GM08714 (cell line): ENCODE measurements around the gene SHROOM4.

ENCODE experiments used
- H3K4me3 ChIP-seq: fragments of 200-500 bp; sonication (Bioruptor generic); 2 replicates; pipeline ENCODE4 v1.5.1; 2014; ENCODE audit warnings: mild to moderate bottlenecking, low read length, inconsistent platforms
- ZNF274 ChIP-seq: IDR thresholded peaks from 2 replicates; pipeline ENCODE4 v1.6.1; 2012; ENCODE audit warnings: mild to moderate bottlenecking, low read depth, low read length

SHROOM4 gene

DNA sequence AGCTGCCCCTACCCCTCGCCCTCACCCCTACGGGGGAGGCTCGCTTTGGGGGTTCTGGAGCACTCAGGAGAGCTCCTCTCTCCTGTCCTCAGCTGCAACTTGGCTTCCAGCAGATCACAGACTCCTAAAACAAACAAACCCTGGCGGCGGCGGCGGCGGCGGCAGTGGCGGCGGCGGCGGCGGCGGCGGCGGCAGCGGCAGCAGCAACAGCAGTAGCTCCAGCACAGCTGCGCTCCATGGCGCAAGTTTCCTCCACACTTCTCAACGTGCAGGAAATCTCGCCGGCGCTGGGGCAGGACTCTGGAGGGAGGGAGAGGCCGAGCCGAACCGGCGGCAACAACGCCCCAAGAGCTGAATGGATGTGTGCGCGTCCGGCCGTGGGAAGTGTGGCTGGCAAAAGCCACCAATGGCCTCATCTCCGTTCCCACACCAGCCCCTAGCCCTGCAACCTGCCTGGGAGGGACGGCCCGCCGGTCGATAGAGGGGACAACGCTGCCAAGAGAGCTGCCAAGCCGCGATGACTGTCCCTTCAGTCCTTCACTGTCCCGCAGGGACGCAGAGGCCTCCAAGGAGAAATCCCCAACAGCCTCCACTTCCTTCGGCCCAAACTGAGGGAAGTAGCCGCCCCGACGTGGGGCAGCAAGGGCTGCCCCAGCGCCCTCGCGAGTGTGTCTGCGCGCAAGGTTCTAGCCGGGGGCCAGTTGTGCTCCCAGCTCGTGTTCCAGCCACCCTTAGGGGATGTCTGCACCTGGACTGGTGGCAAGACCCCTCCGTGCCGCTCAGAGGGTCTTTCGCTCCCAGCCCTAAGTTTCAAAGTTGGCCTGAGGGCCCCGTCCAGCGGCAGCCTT lies 775 bp downstream of the SHROOM4 start:
- no peak overlapping the region for H3K4me3 ChIP-seq
- no peak for TF ChIP-seq ZNF274

DNA sequence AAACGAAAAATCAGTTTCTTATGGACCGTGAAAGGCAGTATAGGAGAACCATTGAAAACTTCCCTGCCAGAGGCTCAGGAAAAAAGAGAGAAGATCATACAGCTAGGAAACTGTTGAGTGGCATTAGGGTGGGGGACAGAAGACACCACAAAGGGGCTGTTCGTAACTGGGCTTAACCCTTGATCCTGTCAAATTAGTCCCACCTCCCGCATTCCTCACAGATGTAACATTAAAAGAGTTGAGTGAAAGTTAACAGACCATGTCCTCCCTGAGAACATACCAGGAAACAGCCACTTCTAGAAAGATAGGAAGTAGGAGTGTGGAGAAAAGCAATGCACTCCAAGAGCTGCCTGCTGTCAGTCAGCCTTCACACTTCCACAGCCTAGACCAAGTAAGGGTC lies 8.7 kb downstream of the SHROOM4 start:
- TF ChIP-seq ZNF274: no peak
- H3K4me3 ChIP-seq: no peak overlapping the region

GRCh38 chrX:50801135-50801534 lies 12.9 kb downstream of the SHROOM4 start:
- no peak for TF ChIP-seq ZNF274
- no peak overlapping the region for H3K4me3 ChIP-seq

DNA sequence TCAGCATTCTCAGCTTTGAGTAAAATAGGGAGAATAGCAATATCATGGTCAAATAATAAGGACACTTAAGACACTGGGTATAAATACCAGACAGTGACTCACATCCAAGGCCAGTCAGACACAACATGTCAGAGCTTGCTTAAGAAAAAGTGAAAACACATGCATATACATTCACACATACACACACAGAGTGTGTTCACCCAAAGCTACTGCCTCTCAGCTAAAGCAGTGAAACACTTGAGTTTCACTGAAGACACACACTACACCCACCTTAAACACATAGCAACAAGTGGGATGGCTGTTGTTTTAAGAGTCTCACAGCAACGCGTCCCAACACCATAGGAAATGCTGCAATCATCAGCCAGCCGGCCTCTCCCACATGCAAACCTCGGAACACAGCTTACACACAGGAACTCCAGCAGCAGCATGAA lies 14.4 kb downstream of the SHROOM4 start:
- no peak for TF ChIP-seq ZNF274
- no peak overlapping the region for H3K4me3 ChIP-seq

DNA sequence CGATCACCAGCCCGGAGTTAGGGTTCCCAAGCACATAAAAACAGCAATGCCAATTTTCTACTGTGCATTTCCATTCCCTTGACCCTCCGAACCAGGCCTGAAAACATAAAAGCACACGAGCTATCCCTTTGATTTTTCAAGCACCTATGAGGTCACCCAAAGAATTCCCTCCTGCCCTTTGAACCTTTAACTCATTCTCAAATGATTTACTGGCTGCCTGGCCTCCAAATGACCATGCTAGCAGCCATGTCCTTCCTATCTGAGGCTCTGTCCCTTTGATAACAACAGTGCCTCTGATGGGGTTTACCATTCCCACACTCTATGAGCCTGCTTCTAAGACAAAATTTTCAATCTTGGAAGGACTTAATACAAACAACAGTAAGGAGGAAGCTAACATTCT lies 15.2 kb downstream of the SHROOM4 start:
- no peak overlapping the region for H3K4me3 ChIP-seq
- TF ChIP-seq ZNF274: no peak

DNA sequence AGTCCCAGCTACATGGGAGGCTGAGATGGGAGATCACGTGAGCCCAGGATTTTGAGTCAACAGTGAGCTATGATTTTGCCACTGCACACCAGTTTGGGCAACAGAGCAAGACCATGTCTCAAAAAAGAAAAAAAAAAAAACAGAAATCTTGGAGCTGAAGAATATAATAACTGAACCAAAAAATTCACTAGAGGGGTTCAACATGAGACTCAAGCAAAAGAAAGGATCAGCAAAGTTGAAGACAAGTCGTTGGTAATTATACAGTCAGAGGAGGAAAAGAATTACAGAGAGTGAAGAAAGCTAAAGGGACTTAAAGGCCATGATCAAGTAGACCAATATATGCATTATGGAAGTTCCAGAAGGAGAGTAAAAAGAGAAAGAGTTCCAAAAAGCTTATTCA lies 26.9 kb downstream of the SHROOM4 start:
- no peak overlapping the region for H3K4me3 ChIP-seq
- no peak for TF ChIP-seq ZNF274

GRCh38 chrX:50780144-50780543 lies 33.9 kb downstream of the SHROOM4 start:
- TF ChIP-seq ZNF274: no peak
- H3K4me3 ChIP-seq: no peak overlapping the region

DNA sequence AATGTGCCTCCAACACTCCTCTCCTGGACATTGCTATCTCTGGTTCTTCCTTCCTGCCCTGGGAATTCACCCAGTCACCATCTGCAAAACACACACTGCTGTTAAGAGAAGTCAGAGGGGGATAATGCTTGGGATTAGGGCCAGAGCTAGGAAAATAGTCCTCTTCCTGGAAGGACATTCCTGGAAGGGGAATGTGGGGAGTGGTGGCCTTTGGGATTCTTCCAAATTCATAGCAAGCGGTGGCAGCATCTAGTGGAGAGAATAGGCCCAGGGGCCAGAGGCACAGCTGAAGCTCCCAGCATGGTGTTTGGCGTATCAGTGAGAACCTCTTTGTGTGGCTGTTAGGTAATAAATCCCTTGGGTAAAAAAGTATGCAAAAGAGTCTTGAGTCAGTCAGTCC lies 34.3 kb downstream of the SHROOM4 start:
- no peak for TF ChIP-seq ZNF274
- no peak overlapping the region for H3K4me3 ChIP-seq

DNA sequence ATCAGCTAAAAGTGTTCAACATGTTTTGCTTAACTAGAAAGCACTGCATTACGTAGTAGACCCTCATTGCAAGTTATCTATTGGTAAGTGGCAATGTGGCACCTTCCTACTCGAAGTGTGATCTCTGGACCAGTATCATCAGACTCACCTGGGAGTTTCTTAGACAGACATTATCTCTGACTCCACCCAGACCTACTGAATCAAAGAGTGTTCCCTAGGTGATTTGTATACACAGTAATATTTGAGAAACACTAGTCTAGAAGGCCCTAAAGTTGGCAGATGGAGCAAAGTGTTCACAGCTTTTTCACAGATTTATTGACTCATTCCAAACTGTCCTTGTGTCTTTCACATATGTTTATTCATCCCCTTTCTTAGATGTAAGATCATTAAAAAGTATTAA lies 35.7 kb downstream of the SHROOM4 start:
- no peak for TF ChIP-seq ZNF274
- no peak overlapping the region for H3K4me3 ChIP-seq

- H3K4me3 ChIP-seq: no peak overlapping the region
- no peak for TF ChIP-seq ZNF274
Observed at GRCh38 chrX:50776248-50776647, 37.7 kb downstream of the SHROOM4 start.

- no peak overlapping the region for H3K4me3 ChIP-seq
- no peak for TF ChIP-seq ZNF274
Observed at GRCh38 chrX:50771382-50771781, 42.6 kb downstream of the SHROOM4 start.

DNA sequence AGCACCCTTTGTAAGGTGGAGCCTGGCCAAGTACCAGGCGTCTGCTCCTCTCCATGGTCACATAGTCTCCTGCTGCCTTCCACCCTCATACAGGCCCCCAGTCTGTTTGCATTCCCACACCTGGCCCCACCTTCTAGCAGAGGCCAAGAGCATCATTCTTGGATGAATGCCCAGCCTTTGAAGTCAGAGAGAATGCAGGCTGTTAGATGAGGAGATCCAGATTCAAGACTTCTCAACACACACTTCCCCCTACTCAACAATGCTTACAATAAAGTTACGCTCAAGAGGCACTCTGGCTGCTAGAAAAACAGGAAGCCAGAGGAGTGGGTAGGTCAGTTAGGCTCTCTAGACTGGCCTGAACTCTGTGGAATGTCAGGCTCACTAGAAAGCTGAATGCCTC lies 43.3 kb downstream of the SHROOM4 start:
- TF ChIP-seq ZNF274: no peak
- H3K4me3 ChIP-seq: no peak overlapping the region

GRCh38 chrX:50769389-50770063 lies 44.5 kb downstream of the SHROOM4 start:
- no peak overlapping the region for H3K4me3 ChIP-seq
- TF ChIP-seq ZNF274: no peak

- TF ChIP-seq ZNF274: no peak
- no peak overlapping the region for H3K4me3 ChIP-seq
Observed at GRCh38 chrX:50768801-50769200, 45.2 kb downstream of the SHROOM4 start.

- no peak for TF ChIP-seq ZNF274
- no peak overlapping the region for H3K4me3 ChIP-seq
Observed at GRCh38 chrX:50765986-50766385, 48.0 kb downstream of the SHROOM4 start.
